Stimulated activated CD8-positive, alpha-beta memory T cell treated with anti-CD3 and anti-CD28 coated beads, Interleukin-15, amount 100 ng/mL, for 1 hour (primary cell): Measurements from ENCODE around the gene KRT36.

Experiments
- DNase-seq: peaks from one replicate; pipeline ENCODE4 v3.0.0-alpha.2; 2020; ENCODE audit warnings: low read depth

Gene KRT36

GRCh38 chr17:41500131-41500911 lies 10.6 kb upstream of the KRT36 start:
- DNase-seq = no peak

- DNase-seq = no peak
Measured at GRCh38 chr17:41499714-41500113, 10.0 kb upstream of the KRT36 start.

GRCh38 chr17:41498276-41498675 lies 8.6 kb upstream of the KRT36 start:
- DNase-seq = no peak

- DNase-seq = no peak
Measured at GRCh38 chr17:41496803-41497484, 7.2 kb upstream of the KRT36 start.

- DNase-seq = no peak
Measured at GRCh38 chr17:41494524-41494923, 4.8 kb upstream of the KRT36 start.

GRCh38 chr17:41492771-41493170 lies 3.1 kb upstream of the KRT36 start:
- DNase-seq = no peak

- DNase-seq = no peak
Measured at GRCh38 chr17:41492351-41492750, 2.6 kb upstream of the KRT36 start.

GRCh38 chr17:41491476-41491875 lies 1.8 kb upstream of the KRT36 start:
- DNase-seq = no peak

GRCh38 chr17:41490000-41490990 lies 585 bp upstream of the KRT36 start:
- DNase-seq = no peak

GRCh38 chr17:41486809-41487530 lies 2.7 kb downstream of the KRT36 start:
- no peak for DNase-seq

GRCh38 chr17:41486316-41486715 lies 3.4 kb downstream of the KRT36 start:
- no peak for DNase-seq

GRCh38 chr17:41484920-41485904 lies 4.5 kb downstream of the KRT36 start:
- DNase-seq = no peak

- no peak for DNase-seq
Measured at GRCh38 chr17:41483991-41484826, 5.5 kb downstream of the KRT36 start.

GRCh38 chr17:41483531-41483930 lies 6.2 kb downstream of the KRT36 start:
- DNase-seq = no peak

GRCh38 chr17:41481036-41481435 lies 8.7 kb downstream of the KRT36 start, which contains the start of gene KRT35:
Gene KRT35 (minus strand): TSS chr17:41481151. CDS start chr17:41481097, 54 bp downstream.
- DNase-seq = no peak

GRCh38 chr17:41480581-41480980 lies 9.1 kb downstream of the KRT36 start:
- DNase-seq = no peak

GRCh38 chr17:41480136-41480535 lies 9.6 kb downstream of the KRT36 start:
- no peak for DNase-seq

- no peak for DNase-seq
Measured at GRCh38 chr17:41478237-41478636, 11.5 kb downstream of the KRT36 start.
